Body of pancreas (tissue), 4 donors: Measurements from ENCODE around the gene SCARF2.
"Not testable (repeated sequence)": the region's sequence is repeated elsewhere in the genome, so short reads cannot be mapped to it uniquely, and the experiment has no call there.

Experiments used
- CTCF ChIP-seq, 7 experiments: fragments of 450-650 bp in 4 of 7; fragments of 200-600 bp in 3 of 7; sonication (generic) in 3 of 7; IDR thresholded peaks; one replicate each; pipeline ENCODE4 v1.5.1; 2016 to 2019; ENCODE audit warnings: antibody characterized with exemption in 7 of 7
- POLR2A ChIP-seq, 3 donors: fragments of 450-650 bp; IDR thresholded peaks; one replicate each; pipeline ENCODE4 v1.6.1; 2016; ENCODE audit warnings: antibody characterized with exemption in 3 of 3, mild to moderate bottlenecking in 2 of 3

GRCh38 chr22:20415241-20415640 lies 22.4 kb downstream of the SCARF2 start:
- not testable (repeated sequence) for TF ChIP-seq CTCF, POLR2A (IDR thresholded peaks at IDR 0.05)
